ENCODE results near the gene PYCR2. TPM values are rescaled to one million over a fixed set of nuclear protein-coding genes. Genes with fewer than 3 reads are reported as not detected.

PYCR2 gene
- total and polyA plus RNA-seq, 10 of the 15 experiments (the other 5 are each of a cell fraction or from before 2014, with no cell fraction given) = 1.7 to 81.8 (median 54.9) TPM

DNA sequence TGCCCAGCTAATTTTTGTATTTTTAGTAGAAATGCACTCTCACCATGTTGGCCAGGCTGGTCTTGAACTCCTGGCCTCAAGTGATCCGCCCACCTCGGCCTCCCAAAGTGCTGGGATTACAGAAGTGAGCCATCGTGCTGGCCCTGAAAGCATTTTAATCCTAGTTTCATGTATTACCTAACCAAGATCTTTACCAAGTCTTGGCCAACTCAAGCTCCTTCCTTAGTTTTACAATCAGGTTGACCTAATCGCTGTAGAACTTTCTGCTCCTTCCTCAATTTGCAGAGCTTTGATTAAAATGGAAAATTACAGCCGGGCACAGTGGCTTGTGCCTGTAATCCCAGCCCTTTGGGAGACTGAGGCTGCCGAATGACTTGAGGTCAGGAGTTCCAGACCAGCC lies 38.7 kb downstream of the PYCR2 start:
- H2AFZ ChIP-seq (ENCODE audit: control insufficient read depth, low read depth, low read length) = no peak overlapping the region
- no peak for ATAC-seq
- H4K20me1 ChIP-seq (ENCODE audit: control insufficient read depth, insufficient read depth) = no peaks in the 10 kb centered on the region
- ChIA-PET CTCF (interaction anchor here (0.8 to 4.9 kb wide), 4 partner anchors 11 to 107 kb away, joined by 3 to 40 read pairs (median 4); no protein-coding TSS in a partner anchor), POLR2A (interaction anchor here (1.2 kb wide), 1 partner anchor 19 kb away, joined by 5 read pairs; no protein-coding TSS in a partner anchor), RAD21 (ENCODE audit: unreplicated experiment) (no interaction called here), SMC1A (ENCODE audit: uncharacterized antibody, unreplicated experiment) (interaction anchor here (1.0 kb wide), 1 partner anchor 26 kb away, joined by 3 read pairs; no protein-coding TSS in a partner anchor)
- 82% methylated on average over 6 of the region's 6 CpGs for WGBS (ENCODE audit: insufficient coverage, insufficient replicate concordance, low lambda C conversion rate, missing lambda C conversion rate)
- peaks cover 25% of the 10 kb centered on the region for H3K79me2 ChIP-seq (ENCODE audit: control insufficient read depth, insufficient read depth, low read length)
- TF ChIP-seq NBN (IDR thresholded peaks at IDR 0.05) (no peak), MXI1 (IDR thresholded peaks at IDR 0.05; ENCODE audit: low read depth, low read length) (no peak), CHD4 (IDR thresholded peaks at IDR 0.05) (no peak), EGR1 (IDR thresholded peaks at IDR 0.05; ENCODE audit: borderline replicate concordance in 1 of 2, low read depth in 2 of 2, low read length in 2 of 2) (no peak), SIN3A (IDR thresholded peaks at IDR 0.05; ENCODE audit: low read depth, low read length) (no peak), ZNF384 (IDR thresholded peaks at IDR 0.05; ENCODE audit: borderline replicate concordance, low read depth, low read length) (no peak), RFX5 (IDR thresholded peaks at IDR 0.05; ENCODE audit: low read depth, low read length) (no peak), MTA3 (IDR thresholded peaks at IDR 0.05; ENCODE audit: borderline replicate concordance, low read length) (no peak), DPF2 (IDR thresholded peaks at IDR 0.05) (no peak)
- TF ChIP-seq, protein P1, sequence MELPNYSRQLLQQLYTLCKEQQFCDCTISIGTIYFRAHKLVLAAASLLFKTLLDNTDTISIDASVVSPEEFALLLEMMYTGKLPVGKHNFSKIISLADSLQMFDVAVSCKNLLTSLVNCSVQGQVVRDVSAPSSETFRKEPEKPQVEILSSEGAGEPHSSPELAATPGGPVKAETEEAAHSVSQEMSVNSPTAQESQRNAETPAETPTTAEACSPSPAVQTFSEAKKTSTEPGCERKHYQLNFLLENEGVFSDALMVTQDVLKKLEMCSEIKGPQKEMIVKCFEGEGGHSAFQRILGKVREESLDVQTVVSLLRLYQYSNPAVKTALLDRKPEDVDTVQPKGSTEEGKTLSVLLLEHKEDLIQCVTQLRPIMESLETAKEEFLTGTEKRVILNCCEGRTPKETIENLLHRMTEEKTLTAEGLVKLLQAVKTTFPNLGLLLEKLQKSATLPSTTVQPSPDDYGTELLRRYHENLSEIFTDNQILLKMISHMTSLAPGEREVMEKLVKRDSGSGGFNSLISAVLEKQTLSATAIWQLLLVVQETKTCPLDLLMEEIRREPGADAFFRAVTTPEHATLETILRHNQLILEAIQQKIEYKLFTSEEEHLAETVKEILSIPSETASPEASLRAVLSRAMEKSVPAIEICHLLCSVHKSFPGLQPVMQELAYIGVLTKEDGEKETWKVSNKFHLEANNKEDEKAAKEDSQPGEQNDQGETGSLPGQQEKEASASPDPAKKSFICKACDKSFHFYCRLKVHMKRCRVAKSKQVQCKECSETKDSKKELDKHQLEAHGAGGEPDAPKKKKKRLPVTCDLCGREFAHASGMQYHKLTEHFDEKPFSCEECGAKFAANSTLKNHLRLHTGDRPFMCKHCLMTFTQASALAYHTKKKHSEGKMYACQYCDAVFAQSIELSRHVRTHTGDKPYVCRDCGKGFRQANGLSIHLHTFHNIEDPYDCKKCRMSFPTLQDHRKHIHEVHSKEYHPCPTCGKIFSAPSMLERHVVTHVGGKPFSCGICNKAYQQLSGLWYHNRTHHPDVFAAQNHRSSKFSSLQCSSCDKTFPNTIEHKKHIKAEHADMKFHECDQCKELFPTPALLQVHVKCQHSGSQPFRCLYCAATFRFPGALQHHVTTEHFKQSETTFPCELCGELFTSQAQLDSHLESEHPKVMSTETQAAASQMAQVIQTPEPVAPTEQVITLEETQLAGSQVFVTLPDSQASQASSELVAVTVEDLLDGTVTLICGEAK (IDR thresholded peaks at IDR 0.05; ENCODE audit: borderline replicate concordance) = no peak
- TF ChIP-seq, protein P2, sequence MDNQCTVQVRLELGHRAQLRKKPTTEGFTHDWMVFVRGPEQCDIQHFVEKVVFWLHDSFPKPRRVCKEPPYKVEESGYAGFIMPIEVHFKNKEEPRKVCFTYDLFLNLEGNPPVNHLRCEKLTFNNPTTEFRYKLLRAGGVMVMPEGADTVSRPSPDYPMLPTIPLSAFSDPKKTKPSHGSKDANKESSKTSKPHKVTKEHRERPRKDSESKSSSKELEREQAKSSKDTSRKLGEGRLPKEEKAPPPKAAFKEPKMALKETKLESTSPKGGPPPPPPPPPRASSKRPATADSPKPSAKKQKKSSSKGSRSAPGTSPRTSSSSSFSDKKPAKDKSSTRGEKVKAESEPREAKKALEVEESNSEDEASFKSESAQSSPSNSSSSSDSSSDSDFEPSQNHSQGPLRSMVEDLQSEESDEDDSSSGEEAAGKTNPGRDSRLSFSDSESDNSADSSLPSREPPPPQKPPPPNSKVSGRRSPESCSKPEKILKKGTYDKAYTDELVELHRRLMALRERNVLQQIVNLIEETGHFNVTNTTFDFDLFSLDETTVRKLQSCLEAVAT (IDR thresholded peaks at IDR 0.05) = no peak
- no peaks in the 10 kb centered on the region for H3K36me3 ChIP-seq (ENCODE audit: control insufficient read depth in 2 of 2, insufficient read depth in 2 of 2, low read length in 1 of 2)
- H3K4me1 ChIP-seq (ENCODE audit: control insufficient read depth, insufficient read depth, low read length) = peaks cover 17% of the 10 kb centered on the region
- H3K27me3 ChIP-seq (replicated peaks in 1 of 2; ENCODE audit: control insufficient read depth in 2 of 2, insufficient read depth in 2 of 2, low read length in 1 of 2) = no peaks in the 10 kb centered on the region
- no peak overlapping the region for H3K9ac ChIP-seq (ENCODE audit: control insufficient read depth, insufficient read depth, low read length)
- H3K9me3 ChIP-seq (replicated peaks; ENCODE audit: control insufficient read depth, insufficient read depth, low read length) = no peaks in the 10 kb centered on the region
- DNase-seq (ENCODE audit: low read depth, low spot score) = no peak
- no TSS peak for BruUV-seq (replicated peaks)
- FAIRE-seq = no peak
- no peak overlapping the region for H3K4me2 ChIP-seq (ENCODE audit: control insufficient read depth, insufficient read depth)
- intact Hi-C loops (cut with micrococcal nuclease; ENCODE audit: unreplicated experiment) = no loop called here
- H3K27ac ChIP-seq (ENCODE audit: control insufficient read depth, insufficient read depth) = no peak overlapping the region
- H3K4me3 ChIP-seq = no peak overlapping the region
- in situ Hi-C loops (cut with MboI) = no loop called here
